ENCODE results near the gene ZNRF4.

DNA sequence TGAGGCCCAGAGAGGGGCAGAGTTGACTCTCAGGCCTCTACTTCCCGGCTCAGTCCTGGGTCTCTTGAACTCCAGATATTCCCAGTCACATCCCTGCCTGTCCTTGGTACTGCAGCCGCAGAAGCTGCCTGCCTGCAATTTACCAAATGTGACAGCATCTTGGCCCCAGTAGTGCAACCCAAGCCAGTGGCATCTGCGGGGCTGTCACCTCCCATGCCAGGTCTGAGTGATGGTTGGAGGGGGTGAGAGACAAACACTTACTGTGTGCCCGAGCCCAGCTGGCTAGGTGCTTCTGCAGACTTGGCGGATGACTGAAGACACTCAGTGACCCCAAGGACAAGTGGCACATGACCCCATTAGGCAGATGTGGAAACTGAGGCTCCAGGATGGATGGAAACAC is 18.4 kb downstream of the ZNRF4 start:
- TF ChIP-seq POLR2AphosphoS5 (IDR thresholded peaks at IDR 0.05; ENCODE audit: low read depth, low read length) (no peak), POLR2A (IDR thresholded peaks at IDR 0.05; ENCODE audit: low read depth, low read length) (no peak), TAF1 (IDR thresholded peaks at IDR 0.05; ENCODE audit: borderline replicate concordance, low read depth, low read length) (no peak)
